HepG2 (cell line): ENCODE measurements around the gene NTM. TPM values are rescaled to one million over a fixed set of nuclear protein-coding genes. Genes with fewer than 3 reads are reported as not detected.

Experiments used
- ATAC-seq: fragments of 200-7000 bp; cut with Tn5 transposase; 3 replicates; pipeline ENCODE4 v1.9.1; 2020; ENCODE audit warnings: mild to moderate bottlenecking, moderate library complexity
- BruUV-seq: library from RNA; stranded (reverse); fragments of 400-500 nt; replicated peaks from 2 replicates; lab custom pipeline; 2021; lab: Mats Ljungman, UMichigan
- CTCF ChIA-PET: fragments of 300-600 bp; formaldehyde crosslinking; extraction: SDS; loops from one replicate; lab custom pipeline; 2021; ENCODE audit warnings: low total read pairs, inconsistent platforms, low intra/inter-chr PET ratio; lab: Yijun Ruan, JAX
- POLR2A ChIA-PET: fragments of 350-600 bp; sonication (Branson Sonifier 250); formaldehyde crosslinking; loops from one replicate; lab custom pipeline; 2020; ENCODE audit warnings: antibody characterized with exemption, inconsistent platforms; lab: Yijun Ruan, JAX
- DNase-seq: peaks from one replicate; pipeline ENCODE4 v3.0.0-alpha.2; 2015; ENCODE audit warnings: low spot score
- FAIRE-seq: peaks from 3 replicates; lab custom pipeline; 2011; peaks lifted over from hg19 to GRCh38; lab: Jason Lieb, UNC
- H2AFZ ChIP-seq: one replicate; pipeline ENCODE4 v1.6.1; 2011; ENCODE audit warnings: low read length, inconsistent platforms
- H3K27ac ChIP-seq: fragments of 300-600 bp; 3 replicates; pipeline ENCODE4 v1.8.0; 2011; ENCODE audit warnings: mixed run types, mild to moderate bottlenecking, mixed read lengths, low read length, inconsistent platforms; ENCODE audit not compliant: insufficient read depth; ENCODE audit errors: extremely low read length
- H3K27me3 ChIP-seq, 2 experiments: fragments of 200-600 bp in 1 of 2; 2 replicates in 1 of 2; 3 replicates in 1 of 2; pipeline versions ENCODE4 v1.6.0 to v1.8.0; 2011; ENCODE audit warnings: low read length in 2 of 2, mild to moderate bottlenecking in 2 of 2, moderate library complexity in 2 of 2, inconsistent platforms in 1 of 2; ENCODE audit not compliant: insufficient read depth in 2 of 2, control insufficient read depth in 1 of 2
- H3K36me3 ChIP-seq, 2 experiments: fragments of 200-600 bp in 1 of 2; replicated peaks in 1 of 2; 2 replicates in 1 of 2; 3 replicates in 1 of 2; pipeline versions ENCODE4 v1.5.1 to v1.8.0; 2011; ENCODE audit warnings: low read length in 2 of 2, inconsistent platforms in 1 of 2; ENCODE audit not compliant: insufficient read depth in 2 of 2, control insufficient read depth in 1 of 2
- H3K4me1 ChIP-seq: 2 replicates; pipeline ENCODE4 v1.5.1; 2012; ENCODE audit warnings: low read length, inconsistent platforms; ENCODE audit not compliant: insufficient read depth
- H3K4me2 ChIP-seq: 2 replicates; pipeline ENCODE4 v1.6.0; 2011; ENCODE audit warnings: low read depth, low read length, inconsistent platforms
- H3K4me3 ChIP-seq, 3 experiments: fragments of 200-600 bp in 1 of 3; sonication (generic), shearing (Covaris generic) in 1 of 3; replicated peaks in 1 of 3; 2 replicates each; pipeline ENCODE4 v1.5.1; 2011 to 2016; ENCODE audit warnings: low read length in 3 of 3, inconsistent platforms in 2 of 3, low read depth in 2 of 3, mild to moderate bottlenecking in 2 of 3, control low read depth in 1 of 3, mixed read lengths in 1 of 3; ENCODE audit not compliant: insufficient read depth in 1 of 3
- H3K79me2 ChIP-seq: one replicate; pipeline ENCODE4 v1.6.1; 2011; ENCODE audit warnings: low read length, inconsistent platforms; ENCODE audit not compliant: insufficient read depth
- H3K9ac ChIP-seq: 2 replicates; pipeline ENCODE4 v1.6.0; 2011; ENCODE audit warnings: mild to moderate bottlenecking, low read depth, low read length, inconsistent platforms; ENCODE audit not compliant: insufficient read depth
- H3K9me3 ChIP-seq: 2 replicates; pipeline ENCODE4 v1.5.1; 2012; ENCODE audit warnings: mild to moderate bottlenecking, low read length
- H4K20me1 ChIP-seq: 2 replicates; pipeline ENCODE4 v1.6.0; 2011; ENCODE audit warnings: inconsistent platforms, mild to moderate bottlenecking, low read length, moderate library complexity; ENCODE audit not compliant: insufficient read depth
- ADNP ChIP-seq: sonication (generic); formaldehyde crosslinking; IDR thresholded peaks from 2 replicates; pipeline ENCODE4 v1.4.0; 2020; ENCODE audit warnings: missing genetic modification reagents
- CENPBD1 ChIP-seq: sonication (generic); formaldehyde crosslinking; IDR thresholded peaks from 2 replicates; pipeline ENCODE4 v1.8.0; 2022; ENCODE audit warnings: missing genetic modification reagents, low read depth, mild to moderate bottlenecking, borderline replicate concordance
- EED ChIP-seq: sonication (generic); formaldehyde crosslinking; IDR thresholded peaks from 2 replicates; pipeline ENCODE4 v1.5.0; 2020; ENCODE audit warnings: mild to moderate bottlenecking, missing genetic modification reagents
- NFE2 ChIP-seq: sonication (generic); formaldehyde crosslinking; IDR thresholded peaks from 2 replicates; pipeline ENCODE4 v1.4.0; 2020; ENCODE audit warnings: missing genetic modification reagents
- SMAD3 ChIP-seq: sonication (generic); formaldehyde crosslinking; IDR thresholded peaks from 2 replicates; pipeline ENCODE4 v1.4.0; 2020; ENCODE audit warnings: missing genetic modification reagents
- SMAD9 ChIP-seq: sonication (generic); formaldehyde crosslinking; IDR thresholded peaks from 2 replicates; pipeline ENCODE4 v1.5.1; 2020; ENCODE audit warnings: mild to moderate bottlenecking, missing genetic modification reagents
- SMARCC2 ChIP-seq: fragments of 450-650 bp; IDR thresholded peaks from 2 replicates; pipeline ENCODE4 v1.6.1; 2017; ENCODE audit warnings: antibody characterized with exemption, mild to moderate bottlenecking
- ZNF367 ChIP-seq: sonication (generic); formaldehyde crosslinking; IDR thresholded peaks from 2 replicates; pipeline ENCODE4 v1.4.0; 2020; ENCODE audit warnings: missing genetic modification reagents, borderline replicate concordance
- ZNF709 ChIP-seq: sonication (generic); formaldehyde crosslinking; IDR thresholded peaks from 2 replicates; pipeline ENCODE4 v1.5.0; 2020; ENCODE audit warnings: mild to moderate bottlenecking, missing genetic modification reagents
- ZNF773 ChIP-seq: sonication (generic); formaldehyde crosslinking; IDR thresholded peaks from 2 replicates; pipeline ENCODE4 v1.4.0; 2020; ENCODE audit warnings: missing genetic modification reagents, borderline replicate concordance
- ZXDC ChIP-seq: sonication (generic); formaldehyde crosslinking; IDR thresholded peaks from 2 replicates; pipeline ENCODE4 v1.5.0; 2020; ENCODE audit warnings: mild to moderate bottlenecking, missing genetic modification reagents
- WGBS: methylation state at CpG from one replicate; pipeline ENCODE4 v1.1.6; 2017; ENCODE audit warnings: low lambda C conversion rate; 5-methylcytosine and 5-hydroxymethylcytosine counted together
- in situ Hi-C: cut with HindIII; loops from 2 replicates; pipeline ENCODE4 v1.10.0; 2017; ENCODE audit warnings: low pct_unique_long_range_greater_than_20kb; ENCODE audit not compliant: extremely low pct_ligation_motif_present
- intact Hi-C: fragments of 100-400 bp; cut with micrococcal nuclease; formaldehyde crosslinking; loops from one replicate; pipeline ENCODE4 v1.10.0; 2022; ENCODE audit not compliant: unreplicated experiment
- polyA plus RNA-seq, 8 experiments: library from polyadenylated mRNA; depleted of rRNA in 3 of 8; stranded (reverse) in 7 of 8; unstranded in 1 of 8; fragments of >200 nt; fragmentation: Illumina TruSeq in 4 of 8; extraction: Trizol in 4 of 8; gene quantifications; 2 replicates each; pipeline versions ENCODE4 v1.2.1 to v1.2.3, GENCODE V29; 2011 to 2016; ENCODE audit warnings: low read depth in 4 of 8, missing spikeins in 1 of 8, mixed read lengths in 1 of 8; ENCODE audit not compliant: insufficient read depth in 1 of 8
- total RNA-seq, 5 experiments: library from RNA; depleted of rRNA; stranded (reverse); fragments of >200 nt; fragmentation: Illumina TruSeq; extraction: Trizol; gene quantifications; 2 replicates each; pipeline ENCODE4 v1.2.3, GENCODE V29; 2016; ENCODE audit warnings: low read depth in 1 of 5
- TF ChIP-seq, protein P1 (sequence below): sonication (generic); formaldehyde crosslinking; conservative IDR thresholded peaks from 2 replicates; pipeline ENCODE4 v1.8.1; 2023; ENCODE audit warnings: missing genetic modification reagents
- TF ChIP-seq, protein P2 (sequence below): sonication (generic); formaldehyde crosslinking; IDR thresholded peaks from 2 replicates; pipeline ENCODE4 v1.8.0; 2022; ENCODE audit warnings: mild to moderate bottlenecking, missing genetic modification reagents, moderate library complexity

NTM gene
- total and polyA plus RNA-seq, 2 of the 13 experiments (the other 11 are each of a cell fraction or from before 2014, with no cell fraction given), result not detected

GRCh38 chr11:131906963-131907362 is 536.5 kb downstream of the NTM start (continued):
- no peak for TF ChIP-seq ZXDC (CRISPR knock-in tag)
- TF ChIP-seq NFE2 (CRISPR knock-in tag), result no peak

DNA sequence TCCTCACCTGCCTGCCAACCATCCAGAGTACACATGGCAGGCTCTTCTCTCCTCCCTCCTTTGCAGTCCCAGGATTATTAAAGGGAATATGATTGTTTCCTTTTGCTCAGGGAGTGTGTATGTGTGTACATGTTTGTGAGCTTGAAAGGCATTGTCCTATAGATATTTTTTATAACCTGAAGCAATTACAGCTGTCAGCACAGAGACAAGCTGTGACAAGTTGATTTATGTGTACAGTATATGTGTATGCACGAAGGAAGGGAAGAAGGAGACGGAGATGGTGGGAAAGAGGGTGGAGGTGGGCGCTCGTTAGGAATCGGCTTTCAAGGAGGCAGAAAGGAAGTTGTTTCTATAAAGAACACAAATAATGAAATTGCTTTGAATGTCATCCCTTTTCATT is 537.0 kb downstream of the NTM start:
- Histone ChIP-seq H2AFZ (no peak overlapping the region), H3K27ac (no peak overlapping the region), H4K20me1 (no peaks in the 10 kb centered on the region), H3K9ac (no peak overlapping the region), H3K4me2 (no peak overlapping the region), H3K9me3 (no peaks in the 10 kb centered on the region), H3K4me1 (no peaks in the 10 kb centered on the region), H3K79me2 (no peaks in the 10 kb centered on the region), H3K36me3 (no peaks in the 10 kb centered on the region), H3K4me3 (no peak overlapping the region), H3K27me3 (peaks cover 1 to 12% of the 10 kb centered on the region in 2 experiments; a peak in 2 of 5 replicates)
- no peak for TF ChIP-seq ZNF367 (CRISPR knock-in tag)
- TF ChIP-seq, protein P1, sequence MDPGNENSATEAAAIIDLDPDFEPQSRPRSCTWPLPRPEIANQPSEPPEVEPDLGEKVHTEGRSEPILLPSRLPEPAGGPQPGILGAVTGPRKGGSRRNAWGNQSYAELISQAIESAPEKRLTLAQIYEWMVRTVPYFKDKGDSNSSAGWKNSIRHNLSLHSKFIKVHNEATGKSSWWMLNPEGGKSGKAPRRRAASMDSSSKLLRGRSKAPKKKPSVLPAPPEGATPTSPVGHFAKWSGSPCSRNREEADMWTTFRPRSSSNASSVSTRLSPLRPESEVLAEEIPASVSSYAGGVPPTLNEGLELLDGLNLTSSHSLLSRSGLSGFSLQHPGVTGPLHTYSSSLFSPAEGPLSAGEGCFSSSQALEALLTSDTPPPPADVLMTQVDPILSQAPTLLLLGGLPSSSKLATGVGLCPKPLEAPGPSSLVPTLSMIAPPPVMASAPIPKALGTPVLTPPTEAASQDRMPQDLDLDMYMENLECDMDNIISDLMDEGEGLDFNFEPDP (CRISPR knock-in tag), result no peak
- TF ChIP-seq SMAD3 (CRISPR knock-in tag), result no peak
- TF ChIP-seq SMAD9 (CRISPR knock-in tag), result no peak
- TF ChIP-seq ADNP, result no peak
- TF ChIP-seq ZNF773 (CRISPR knock-in tag), result no peak
- TF ChIP-seq ZNF709, result no peak
- no peak for TF ChIP-seq SMARCC2
- TF ChIP-seq, protein P2, sequence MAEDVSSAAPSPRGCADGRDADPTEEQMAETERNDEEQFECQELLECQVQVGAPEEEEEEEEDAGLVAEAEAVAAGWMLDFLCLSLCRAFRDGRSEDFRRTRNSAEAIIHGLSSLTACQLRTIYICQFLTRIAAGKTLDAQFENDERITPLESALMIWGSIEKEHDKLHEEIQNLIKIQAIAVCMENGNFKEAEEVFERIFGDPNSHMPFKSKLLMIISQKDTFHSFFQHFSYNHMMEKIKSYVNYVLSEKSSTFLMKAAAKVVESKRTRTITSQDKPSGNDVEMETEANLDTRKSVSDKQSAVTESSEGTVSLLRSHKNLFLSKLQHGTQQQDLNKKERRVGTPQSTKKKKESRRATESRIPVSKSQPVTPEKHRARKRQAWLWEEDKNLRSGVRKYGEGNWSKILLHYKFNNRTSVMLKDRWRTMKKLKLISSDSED (CRISPR knock-in tag), result no peak
- no peak for TF ChIP-seq EED
- TF ChIP-seq CENPBD1, result no peak
- WGBS, result 16% methylated on average over 5 of the region's 5 CpGs
- FAIRE-seq (no peak), DNase-seq (no peak), ATAC-seq (no peak)
- ChIA-PET POLR2A (no interaction called here), CTCF (no interaction called here)
- intact Hi-C loops (no loop called here), in situ Hi-C loops (no loop called here)
- no TSS peak for BruUV-seq
